ENCODE results near the gene CERK.

CERK gene

GRCh38 chr22:46752286-46752987 lies 14.4 kb upstream of the CERK start:
- TF ChIP-seq, protein P1, sequence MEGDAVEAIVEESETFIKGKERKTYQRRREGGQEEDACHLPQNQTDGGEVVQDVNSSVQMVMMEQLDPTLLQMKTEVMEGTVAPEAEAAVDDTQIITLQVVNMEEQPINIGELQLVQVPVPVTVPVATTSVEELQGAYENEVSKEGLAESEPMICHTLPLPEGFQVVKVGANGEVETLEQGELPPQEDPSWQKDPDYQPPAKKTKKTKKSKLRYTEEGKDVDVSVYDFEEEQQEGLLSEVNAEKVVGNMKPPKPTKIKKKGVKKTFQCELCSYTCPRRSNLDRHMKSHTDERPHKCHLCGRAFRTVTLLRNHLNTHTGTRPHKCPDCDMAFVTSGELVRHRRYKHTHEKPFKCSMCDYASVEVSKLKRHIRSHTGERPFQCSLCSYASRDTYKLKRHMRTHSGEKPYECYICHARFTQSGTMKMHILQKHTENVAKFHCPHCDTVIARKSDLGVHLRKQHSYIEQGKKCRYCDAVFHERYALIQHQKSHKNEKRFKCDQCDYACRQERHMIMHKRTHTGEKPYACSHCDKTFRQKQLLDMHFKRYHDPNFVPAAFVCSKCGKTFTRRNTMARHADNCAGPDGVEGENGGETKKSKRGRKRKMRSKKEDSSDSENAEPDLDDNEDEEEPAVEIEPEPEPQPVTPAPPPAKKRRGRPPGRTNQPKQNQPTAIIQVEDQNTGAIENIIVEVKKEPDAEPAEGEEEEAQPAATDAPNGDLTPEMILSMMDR (IDR thresholded peaks at IDR 0.05), result no peak

DNA sequence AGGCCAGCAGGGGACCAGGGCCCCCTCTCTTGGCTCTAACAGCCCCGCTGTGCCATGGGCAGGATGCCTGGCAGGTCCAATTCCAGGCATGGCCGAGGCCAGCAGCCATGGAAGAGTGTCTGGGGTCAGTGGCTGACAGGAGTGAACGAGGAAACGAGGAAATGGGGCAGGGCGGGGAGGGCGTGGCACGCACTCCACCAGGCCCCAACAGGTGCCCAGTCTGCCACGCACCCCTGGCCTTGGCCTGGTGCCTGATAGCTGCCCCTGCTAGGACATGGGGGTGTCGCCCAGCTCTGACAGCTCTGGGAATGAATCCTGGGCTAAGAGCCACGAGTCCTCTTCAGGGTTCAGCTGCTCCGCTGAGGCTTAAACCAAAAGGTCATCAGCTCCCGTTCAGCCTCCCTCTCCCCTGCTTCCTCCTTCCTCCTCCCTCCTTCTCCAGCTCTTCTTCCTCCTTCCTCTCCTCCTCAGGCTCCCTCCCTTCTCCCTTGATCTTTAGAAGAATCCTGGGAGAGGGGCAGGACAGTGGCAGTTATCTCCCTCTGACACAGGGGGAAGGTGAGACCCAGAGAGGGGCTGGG lies 12.9 kb upstream of the CERK start:
- TF ChIP-seq, protein P1 (IDR thresholded peaks at IDR 0.05), result no peak

- TF ChIP-seq, protein P1 (IDR thresholded peaks at IDR 0.05), result no peak
Observed at GRCh38 chr22:46750530-46750800, 12.4 kb upstream of the CERK start.

DNA sequence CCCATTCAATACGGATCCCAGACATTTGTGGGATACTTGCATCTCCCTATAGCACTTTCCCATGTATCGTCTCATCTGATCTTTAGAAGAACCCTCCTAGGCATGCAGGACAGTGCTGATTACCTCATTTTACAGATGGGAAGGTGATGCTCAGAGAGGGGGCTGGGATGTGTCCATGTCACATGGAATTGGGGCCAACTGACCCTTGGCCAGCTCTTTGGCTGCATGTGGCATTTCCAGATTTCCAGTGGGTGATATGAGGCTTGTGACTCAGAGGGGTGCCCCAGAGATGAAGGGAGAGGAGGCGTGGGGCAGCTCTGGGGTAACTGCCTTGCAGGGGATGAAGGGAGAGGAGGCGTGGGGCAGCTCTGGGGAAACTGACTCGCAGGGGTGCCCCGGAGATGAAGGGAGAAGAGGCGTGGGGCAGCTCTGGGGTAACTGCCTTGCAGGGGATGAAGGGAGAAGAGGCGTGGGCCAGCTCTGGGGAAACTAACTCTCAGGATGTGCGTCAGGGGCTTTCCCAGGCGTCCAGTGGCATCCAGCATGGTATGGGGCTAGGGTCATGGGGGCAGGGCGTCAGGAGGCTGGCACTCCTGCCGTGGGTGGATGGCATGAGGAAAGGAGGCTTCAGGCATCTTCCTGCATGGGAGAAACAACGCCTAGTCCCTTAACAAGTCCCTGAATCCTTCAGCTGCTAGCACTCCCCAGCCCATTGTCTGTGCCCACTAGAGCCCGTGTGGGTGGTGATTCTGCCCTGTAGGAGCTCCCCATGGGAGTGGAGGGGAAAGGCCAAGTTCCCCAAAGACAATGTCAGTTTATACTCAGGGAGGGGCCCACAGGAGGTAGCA lies 11.9 kb upstream of the CERK start:
- TF ChIP-seq, protein P1 (IDR thresholded peaks at IDR 0.05), result no peak

DNA sequence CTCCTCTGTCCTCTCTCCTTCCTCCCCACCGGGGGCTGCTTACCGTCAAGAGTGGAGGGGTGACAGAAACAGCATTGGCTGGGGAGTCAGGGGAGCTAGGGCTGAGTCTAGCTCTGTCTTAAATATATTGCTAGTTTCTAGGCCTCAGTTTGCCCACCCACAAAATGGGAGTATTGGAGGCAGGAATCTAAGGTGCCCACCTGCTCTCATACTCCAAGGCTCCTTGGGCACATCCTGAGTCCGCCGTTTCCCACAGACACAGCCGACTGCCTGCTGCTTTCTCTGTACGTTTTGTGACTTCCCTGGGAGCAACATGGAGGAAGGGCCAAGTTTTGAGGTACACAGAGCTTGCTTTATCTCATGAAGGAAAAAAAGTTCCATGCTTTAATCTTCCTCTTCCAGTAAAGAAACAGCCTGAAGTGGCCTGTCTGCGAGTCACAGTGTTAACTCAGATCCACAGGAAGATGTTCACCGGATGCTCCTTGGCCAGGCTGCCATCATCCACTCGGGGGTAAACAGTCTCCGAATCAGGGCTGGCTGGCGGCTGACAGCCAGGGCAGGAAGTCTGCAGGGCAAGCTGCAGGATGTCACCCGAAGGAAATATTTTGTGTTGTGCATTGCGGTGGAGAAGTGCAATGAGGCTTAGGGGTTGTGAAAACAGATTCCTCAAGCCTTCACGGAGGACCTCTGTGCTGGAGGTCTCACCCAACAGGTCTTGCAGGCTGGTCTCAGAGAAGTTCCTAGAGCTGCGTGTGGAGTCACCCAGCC lies 11.0 kb upstream of the CERK start:
- TF ChIP-seq, protein P1 (IDR thresholded peaks at IDR 0.05), result no peak

DNA sequence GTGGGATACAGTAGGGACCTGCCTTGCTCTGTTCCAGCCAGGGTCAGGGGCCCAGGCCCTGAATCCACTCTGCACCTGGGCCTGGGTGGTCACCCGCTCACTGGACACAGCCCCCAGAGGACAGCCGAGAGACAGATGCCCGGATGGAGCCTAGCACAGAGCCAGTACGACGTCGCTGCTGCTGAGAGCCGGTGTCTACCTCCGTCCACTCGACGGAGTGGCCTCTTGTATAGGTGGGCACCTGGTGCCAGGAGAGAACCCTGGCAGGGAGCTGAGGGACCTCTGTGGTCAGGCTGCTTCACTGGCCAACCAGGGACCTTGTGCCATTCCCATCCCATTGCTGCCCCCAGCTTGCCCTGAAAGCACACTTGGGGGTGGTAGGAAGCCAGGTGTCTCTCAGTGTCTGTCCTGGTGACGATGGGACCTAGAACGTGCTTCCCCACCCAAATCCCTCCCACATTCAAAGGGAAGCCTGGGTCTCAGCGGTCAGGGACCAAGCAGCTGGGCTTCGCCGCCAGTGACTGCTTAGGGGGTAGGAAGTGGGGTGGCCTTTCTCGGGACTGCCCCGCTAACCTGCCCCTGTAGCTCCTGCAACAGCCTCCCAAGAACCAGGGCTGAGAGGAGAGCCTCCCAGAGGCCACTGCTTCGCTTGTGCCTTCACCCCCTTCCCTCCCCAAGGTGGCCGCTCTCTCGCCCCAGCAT lies 10.3 kb upstream of the CERK start:
- TF ChIP-seq, protein P1 (IDR thresholded peaks at IDR 0.05), result no peak

DNA sequence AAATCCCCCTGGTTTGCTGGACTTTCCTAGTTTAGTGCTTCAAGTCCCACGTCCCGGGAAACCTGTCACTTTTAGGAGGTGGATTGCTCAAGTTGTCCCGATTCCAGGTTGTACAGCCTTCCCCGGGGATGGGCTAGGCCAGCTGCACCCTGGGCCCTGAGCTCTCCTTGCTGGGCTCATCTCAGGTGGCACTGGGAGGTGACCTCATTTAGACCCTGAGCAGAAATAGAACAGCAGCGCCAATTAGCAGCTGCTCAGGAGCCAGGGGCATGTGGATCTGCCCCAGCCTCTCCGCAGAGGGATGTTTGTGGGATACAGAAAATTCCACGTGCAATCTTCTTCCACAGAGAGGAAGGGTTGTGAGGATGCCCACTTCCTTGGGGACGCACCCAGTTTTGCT lies 9.6 kb upstream of the CERK start:
- TF ChIP-seq, protein P1 (IDR thresholded peaks at IDR 0.05), result no peak
